Activated CD8-positive, alpha-beta T cell treated with anti-CD3 and anti-CD28 coated beads for 36 hours (primary cell): ENCODE results near the gene ARHGAP22. TPM values are rescaled to one million over a fixed set of nuclear protein-coding genes. Genes with fewer than 3 reads are reported as not detected.
"Not testable (repeated sequence)": the region's sequence is repeated elsewhere in the genome, so short reads cannot be mapped to it uniquely, and the experiment has no call there.

Source experiments
- ATAC-seq: fragments of 200-7000 bp; cut with Tn5 transposase; one replicate; pipeline ENCODE4 v1.10.0; 2021; ENCODE audit warnings: mild to moderate bottlenecking, moderate library complexity
- CTCF ChIA-PET: fragments of 350-600 bp; sonication (Branson Sonifier 250); formaldehyde crosslinking; loops from one replicate; lab custom pipeline; 2021; ENCODE audit warnings: antibody characterized with exemption; lab: Charles Lee
- POLR2A ChIA-PET: fragments of 350-600 bp; sonication (Branson Sonifier 250); formaldehyde crosslinking; loops from one replicate; lab custom pipeline; 2021; ENCODE audit warnings: antibody characterized with exemption; lab: Charles Lee
- DNase-seq: peaks from one replicate; pipeline ENCODE4 v3.0.0-alpha.2; 2020
- H3K27ac Mint-ChIP-seq: one replicate; pipeline ENCODE4 v1.8.0; 2021; ENCODE audit warnings: mild to moderate bottlenecking, mixed read lengths
- H3K27me3 Mint-ChIP-seq: one replicate; pipeline ENCODE4 v1.8.0; 2021; ENCODE audit warnings: mixed read lengths
- H3K36me3 Mint-ChIP-seq: one replicate; pipeline ENCODE4 v1.8.0; 2021; ENCODE audit warnings: low read depth, mixed read lengths
- H3K4me1 Mint-ChIP-seq: one replicate; pipeline ENCODE4 v1.8.0; 2021; ENCODE audit warnings: low read depth, mixed read lengths
- H3K4me3 Mint-ChIP-seq: one replicate; pipeline ENCODE4 v1.8.0; 2021; ENCODE audit warnings: mild to moderate bottlenecking, moderate library complexity, mixed read lengths
- H3K9me3 Mint-ChIP-seq: one replicate; pipeline ENCODE4 v1.8.0; 2021; ENCODE audit warnings: mixed read lengths
- intact Hi-C: fragments of 100-400 bp; cut with micrococcal nuclease; formaldehyde crosslinking; loops from one replicate; pipeline ENCODE4 v1.10.0; 2022
- total RNA-seq, 2 experiments: library from RNA; stranded (reverse); gene quantifications; one replicate each; pipeline ENCODE4 v1.2.3, GENCODE V29; 2021
- TF ChIP-seq, protein P1 (sequence below): fragments of 200-600 bp; IDR thresholded peaks from one replicate; pipeline ENCODE4 v1.8.0; 2022; ENCODE audit warnings: antibody characterized with exemption, mild to moderate bottlenecking

ARHGAP22 gene
- total RNA-seq, 2 experiments from 2014 or later: not detected

DNA sequence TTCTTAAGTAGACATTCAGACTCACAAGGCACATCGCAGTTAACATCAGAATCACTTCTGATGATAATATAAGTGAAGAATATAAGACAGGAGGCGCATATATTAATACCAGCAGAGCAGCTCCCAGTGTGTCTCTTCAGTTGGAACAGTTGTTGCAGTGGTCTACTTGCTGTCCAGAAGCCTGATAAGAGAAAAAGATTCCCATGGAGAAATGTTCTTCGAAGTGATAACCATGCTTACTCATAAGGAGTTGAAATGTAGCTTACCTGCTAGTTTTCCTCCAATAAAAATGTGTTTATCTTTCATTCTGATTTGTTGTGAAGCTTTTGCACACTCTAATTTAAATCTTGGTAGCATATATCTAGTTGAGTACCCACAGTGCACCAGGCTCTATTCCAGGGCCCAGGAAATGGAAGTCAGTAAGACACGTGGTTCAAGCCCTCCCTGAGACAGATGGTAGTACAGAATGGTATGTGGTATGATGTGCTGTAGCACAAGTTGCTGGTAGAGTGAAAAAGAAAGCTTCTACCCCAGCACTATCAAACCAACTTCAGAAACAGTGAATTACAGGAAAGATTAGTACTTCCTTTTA is 174.4 kb downstream of the ARHGAP22 start:
- Mint-ChIP-seq H3K4me1 (no peaks in the 10 kb centered on the region), H3K27me3 (no peaks in the 10 kb centered on the region), H3K36me3 (peaks cover 16% of the 10 kb centered on the region), H3K27ac (no peak overlapping the region), H3K9me3 (no peaks in the 10 kb centered on the region), H3K4me3 (no peak overlapping the region)
- POLR2A ChIA-PET: no interaction called here
- TF ChIP-seq, protein P1, sequence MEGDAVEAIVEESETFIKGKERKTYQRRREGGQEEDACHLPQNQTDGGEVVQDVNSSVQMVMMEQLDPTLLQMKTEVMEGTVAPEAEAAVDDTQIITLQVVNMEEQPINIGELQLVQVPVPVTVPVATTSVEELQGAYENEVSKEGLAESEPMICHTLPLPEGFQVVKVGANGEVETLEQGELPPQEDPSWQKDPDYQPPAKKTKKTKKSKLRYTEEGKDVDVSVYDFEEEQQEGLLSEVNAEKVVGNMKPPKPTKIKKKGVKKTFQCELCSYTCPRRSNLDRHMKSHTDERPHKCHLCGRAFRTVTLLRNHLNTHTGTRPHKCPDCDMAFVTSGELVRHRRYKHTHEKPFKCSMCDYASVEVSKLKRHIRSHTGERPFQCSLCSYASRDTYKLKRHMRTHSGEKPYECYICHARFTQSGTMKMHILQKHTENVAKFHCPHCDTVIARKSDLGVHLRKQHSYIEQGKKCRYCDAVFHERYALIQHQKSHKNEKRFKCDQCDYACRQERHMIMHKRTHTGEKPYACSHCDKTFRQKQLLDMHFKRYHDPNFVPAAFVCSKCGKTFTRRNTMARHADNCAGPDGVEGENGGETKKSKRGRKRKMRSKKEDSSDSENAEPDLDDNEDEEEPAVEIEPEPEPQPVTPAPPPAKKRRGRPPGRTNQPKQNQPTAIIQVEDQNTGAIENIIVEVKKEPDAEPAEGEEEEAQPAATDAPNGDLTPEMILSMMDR: no peak
- DNase-seq (no peak), ATAC-seq (no peak)
- CTCF ChIA-PET: no interaction called here
- intact Hi-C loops: no loop called here

DNA sequence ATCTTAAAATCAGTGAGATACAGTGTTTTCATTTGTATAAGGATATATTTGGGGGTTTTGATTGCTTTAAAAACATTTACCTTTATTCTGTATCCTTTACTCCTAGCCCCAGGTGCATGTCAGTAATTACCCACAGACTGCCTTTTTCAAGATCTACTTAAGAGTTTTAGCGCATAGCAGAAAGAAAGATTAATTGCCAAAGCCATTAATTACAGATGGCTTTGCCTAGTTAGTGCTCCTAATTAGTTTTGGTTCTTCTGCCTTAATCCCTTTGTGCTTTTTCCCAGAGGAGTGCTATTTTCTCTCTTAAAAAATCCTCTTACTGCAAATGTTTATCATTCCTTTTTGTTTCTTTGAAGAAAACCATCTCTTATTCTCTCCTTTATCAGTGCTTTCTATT is 175.6 kb downstream of the ARHGAP22 start:
- Mint-ChIP-seq H3K27me3 (no peaks in the 10 kb centered on the region), H3K9me3 (no peaks in the 10 kb centered on the region), H3K4me1 (no peaks in the 10 kb centered on the region), H3K36me3 (peaks cover 13% of the 10 kb centered on the region), H3K4me3 (no peak overlapping the region), H3K27ac (no peak overlapping the region)
- ATAC-seq: no peak
- TF ChIP-seq, protein P1: no peak
- intact Hi-C loops: no loop called here
- POLR2A ChIA-PET: no interaction called here
- CTCF ChIA-PET: no interaction called here
- no peak for DNase-seq

DNA sequence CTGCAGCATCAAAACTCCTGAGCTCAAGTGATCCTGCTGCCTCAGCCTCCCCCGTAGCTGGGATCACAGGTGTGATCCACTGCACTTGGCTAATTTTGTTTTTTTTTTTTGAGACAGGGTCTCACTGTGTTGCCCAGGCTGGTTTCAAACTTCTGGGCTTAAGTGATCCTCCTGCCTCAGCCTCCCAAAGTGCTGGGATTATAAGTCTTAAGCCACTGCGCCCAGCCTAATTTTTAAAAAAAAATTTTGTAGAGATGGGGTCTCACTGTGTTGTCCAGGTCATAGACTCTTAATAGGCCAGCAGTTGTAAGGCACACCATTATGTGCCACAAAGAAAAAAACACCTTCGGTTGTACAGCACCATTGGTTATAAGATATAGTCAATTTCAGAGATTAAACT is 176.0 kb downstream of the ARHGAP22 start:
- Mint-ChIP-seq H3K4me3 (no peak overlapping the region), H3K36me3 (peaks cover 12% of the 10 kb centered on the region), H3K27me3 (no peaks in the 10 kb centered on the region), H3K27ac (no peak overlapping the region), H3K4me1 (no peaks in the 10 kb centered on the region), H3K9me3 (no peaks in the 10 kb centered on the region)
- POLR2A ChIA-PET: no interaction called here
- CTCF ChIA-PET: no interaction called here
- TF ChIP-seq, protein P1: no peak
- intact Hi-C loops: no loop called here
- ATAC-seq (no peak), DNase-seq (no peak)

DNA sequence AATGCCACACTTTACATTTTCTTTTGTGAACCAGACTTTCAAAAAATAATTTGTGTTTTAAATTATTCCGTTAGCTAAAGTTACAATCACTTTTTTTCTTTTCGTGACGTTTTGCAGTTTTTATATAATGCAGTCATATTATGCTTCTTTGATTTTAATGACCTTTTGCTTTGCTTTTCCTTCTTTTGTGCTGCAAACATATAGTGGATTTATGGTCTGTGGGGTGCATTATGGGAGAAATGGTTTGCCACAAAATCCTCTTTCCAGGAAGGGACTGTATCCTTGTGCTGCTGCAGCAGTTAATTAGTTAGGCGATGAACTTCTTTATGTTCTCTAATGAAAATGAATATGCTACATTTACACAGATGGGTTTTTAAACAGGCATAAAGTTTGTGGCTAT is 181.0 kb downstream of the ARHGAP22 start:
- peaks cover 8% of the 10 kb centered on the region for H3K36me3 Mint-ChIP-seq
- intact Hi-C loops: no loop called here

DNA sequence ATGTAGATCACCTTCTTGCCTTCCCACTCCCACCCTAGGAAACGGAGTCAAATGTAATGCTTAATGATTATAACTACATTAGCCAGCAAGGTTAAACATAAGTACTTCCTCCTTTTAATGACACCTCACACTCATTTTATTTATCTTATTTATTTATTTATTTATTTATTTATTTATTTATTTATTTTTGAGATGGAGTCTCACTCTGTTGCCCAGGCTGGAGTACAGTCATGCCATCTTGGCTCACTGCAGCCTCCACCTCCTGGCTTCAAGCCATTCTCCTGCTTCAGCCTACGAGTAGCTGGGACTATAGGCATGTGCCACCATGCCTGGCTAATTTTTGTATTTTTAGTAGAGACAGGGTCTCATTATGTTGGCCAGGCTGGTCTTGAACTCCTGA is 183.0 kb downstream of the ARHGAP22 start:
- H3K36me3 Mint-ChIP-seq, intact Hi-C loops, ATAC-seq, H3K27ac Mint-ChIP-seq, CTCF ChIA-PET, H3K27me3 Mint-ChIP-seq, H3K9me3 Mint-ChIP-seq, H3K4me3 Mint-ChIP-seq, DNase-seq, H3K4me1 Mint-ChIP-seq: not testable (repeated sequence)
- POLR2A ChIA-PET: interaction anchor here (1.1 kb wide), 1 partner anchor 48 kb away, joined by 3 read pairs; no protein-coding TSS in a partner anchor

More for the DNA sequence above, 181.0 kb downstream of the ARHGAP22 start:
- H3K9me3 Mint-ChIP-seq: no peaks in the 10 kb centered on the region
- DNase-seq: no peak
- no peaks in the 10 kb centered on the region for H3K27me3 Mint-ChIP-seq
- no peak for ATAC-seq
- H3K27ac Mint-ChIP-seq: no peak overlapping the region
- ChIA-PET POLR2A (no interaction called here), CTCF (no interaction called here)
- TF ChIP-seq, protein P1: no peak
- no peak overlapping the region for H3K4me3 Mint-ChIP-seq
- H3K4me1 Mint-ChIP-seq: no peaks in the 10 kb centered on the region
